ENCODE data around the gene CIB1.

Gene CIB1

DNA sequence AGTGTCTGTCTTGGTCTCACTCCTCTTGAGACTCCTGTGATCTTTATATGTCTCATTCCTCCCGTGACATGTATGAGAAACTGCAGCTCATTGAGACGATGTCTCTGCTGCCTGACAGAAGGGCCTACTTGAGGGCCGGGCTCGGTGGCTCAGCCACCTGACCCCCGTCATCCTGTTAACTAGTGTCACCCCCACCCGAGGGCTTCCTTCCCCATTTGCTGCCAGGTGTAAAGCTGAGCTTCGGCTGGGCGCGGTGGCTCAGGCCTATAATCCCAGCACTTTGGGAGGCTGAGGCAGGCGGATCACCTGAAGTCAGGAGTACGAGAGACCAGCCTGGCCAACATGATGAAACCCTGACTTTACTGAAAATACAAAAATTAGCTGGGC is 19.9 kb downstream of the CIB1 start:
- no peak for DNase-seq

DNA sequence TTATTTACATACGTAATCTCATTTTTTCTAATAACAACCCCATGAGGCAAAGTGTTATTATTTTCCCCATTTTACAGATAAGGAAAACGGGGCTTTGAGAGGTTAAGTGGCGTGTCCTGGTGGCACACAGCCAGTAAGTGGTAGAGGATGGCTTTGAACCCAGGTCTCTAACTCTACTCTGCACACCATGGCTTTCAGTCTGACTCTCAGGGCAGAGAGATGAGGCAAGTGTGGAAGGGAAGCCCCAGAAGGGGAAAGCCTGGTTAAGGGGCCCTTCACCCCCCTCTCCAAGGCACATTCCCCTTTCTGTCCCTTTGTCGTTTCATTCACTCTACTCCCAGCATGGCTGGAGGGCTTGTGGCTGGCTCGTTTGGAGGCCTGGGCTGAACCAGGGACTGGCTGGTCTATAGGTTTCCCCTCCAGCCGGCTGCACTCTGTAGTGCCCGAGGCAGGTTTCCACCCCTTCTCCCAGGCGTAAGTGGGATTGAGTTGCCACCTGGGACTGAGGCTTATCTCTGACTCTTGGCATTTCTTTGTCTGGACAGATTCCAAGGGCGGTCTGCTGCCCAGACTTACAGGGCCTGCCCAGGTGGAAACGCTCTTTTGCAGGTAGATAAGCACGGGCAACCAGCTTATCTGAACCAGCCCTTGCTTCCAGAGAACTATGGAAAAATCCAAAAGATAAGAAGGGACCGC is 20.5 kb downstream of the CIB1 start:
- no peak for DNase-seq

DNA sequence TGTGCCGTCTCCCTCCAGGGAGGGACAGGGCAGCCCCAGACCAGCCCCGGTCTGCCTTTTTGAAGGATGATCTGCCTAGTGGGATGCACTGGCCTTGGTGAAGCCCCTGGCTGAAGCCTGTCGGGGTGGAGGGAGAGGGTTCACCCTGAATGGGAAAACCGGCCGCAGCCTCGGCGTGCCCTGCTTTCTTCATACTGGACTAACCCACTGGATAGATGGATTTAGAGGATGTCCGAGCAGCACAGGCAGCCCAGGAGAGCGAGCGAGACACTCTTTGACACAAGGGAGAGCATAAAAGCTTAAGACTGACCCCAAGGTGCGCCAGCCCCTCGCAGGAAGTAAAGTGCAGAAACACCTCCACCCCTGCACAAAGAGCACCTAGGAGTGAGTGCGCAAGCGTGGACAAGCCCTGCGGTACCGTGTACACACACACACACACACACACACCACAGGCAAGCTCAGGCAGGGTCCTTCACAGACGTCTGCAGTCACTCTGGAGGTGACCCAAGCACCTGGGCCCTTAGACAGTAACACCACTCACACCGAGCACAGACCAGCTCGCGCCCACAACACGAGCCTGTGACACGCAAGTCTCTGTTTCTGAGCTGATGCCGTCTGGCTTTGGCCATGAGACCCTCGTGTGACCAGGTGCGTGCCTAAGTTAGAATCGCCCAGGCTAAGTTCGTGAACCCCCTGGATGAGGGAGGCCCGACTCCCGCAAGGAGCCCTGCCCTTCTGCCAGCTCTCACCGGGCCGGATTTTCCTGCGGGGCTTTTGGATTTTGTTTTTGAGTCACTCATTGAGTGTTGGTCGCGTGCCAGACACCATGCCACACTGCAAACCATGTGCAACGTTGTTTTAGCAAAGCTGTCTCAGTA is 21.3 kb downstream of the CIB1 start:
- DNase-seq, result no peak

DNA sequence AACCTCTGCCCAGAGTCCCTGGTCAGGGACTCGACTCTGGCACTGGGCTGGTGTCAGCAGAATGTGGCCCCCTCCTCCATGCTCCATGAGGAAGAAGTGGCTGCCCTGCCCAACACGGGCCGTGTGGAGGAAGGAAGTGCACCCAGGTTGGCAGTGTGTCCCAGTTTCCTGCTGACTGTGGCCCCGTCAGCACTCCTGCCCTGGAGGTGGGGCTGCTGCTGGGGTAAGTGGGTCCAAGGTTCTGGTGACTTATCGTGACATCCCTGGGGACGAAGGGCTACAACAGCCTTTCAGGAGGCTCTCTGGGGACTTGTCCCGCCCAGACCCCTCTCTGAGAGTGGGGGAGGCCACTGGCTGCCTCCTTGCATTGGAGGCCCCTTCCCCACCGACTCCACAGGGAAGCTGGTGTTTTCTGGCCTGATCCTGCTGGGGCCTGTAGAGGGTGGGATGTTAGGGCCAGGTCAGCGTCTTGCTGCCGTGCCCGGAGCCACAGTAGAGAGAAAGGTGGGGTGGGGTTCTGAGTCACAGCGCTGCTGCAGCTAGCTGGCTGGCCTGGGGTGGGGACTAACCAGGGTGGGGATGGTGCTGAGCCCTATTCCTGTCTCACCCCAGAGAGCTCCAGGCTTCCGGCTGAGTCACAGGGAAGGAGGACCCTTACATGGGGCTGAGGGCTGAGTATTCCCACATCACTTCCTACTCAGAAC is 22.1 kb downstream of the CIB1 start:
- DNase-seq, result no peak

DNA sequence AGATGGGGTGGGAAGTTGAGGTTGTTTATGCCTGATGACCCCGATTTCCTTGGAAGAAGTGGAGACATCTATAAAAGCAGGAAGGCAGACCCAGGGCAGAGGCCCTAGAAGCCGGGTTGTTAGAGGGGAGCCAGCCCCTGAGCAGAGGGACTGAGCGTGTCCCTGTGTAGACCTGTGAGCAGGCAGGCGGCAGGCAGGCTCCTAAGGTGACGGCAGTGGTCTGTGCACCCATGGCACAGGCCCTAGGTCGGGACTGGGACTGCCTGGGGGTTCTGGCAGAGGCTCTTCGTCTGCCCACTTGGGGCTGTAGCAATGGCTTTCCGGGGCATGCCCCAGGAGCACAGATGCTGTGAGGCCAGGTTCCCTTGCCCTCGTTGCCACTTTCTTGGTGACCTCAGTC is 22.7 kb downstream of the CIB1 start:
- no peak for DNase-seq

DNA sequence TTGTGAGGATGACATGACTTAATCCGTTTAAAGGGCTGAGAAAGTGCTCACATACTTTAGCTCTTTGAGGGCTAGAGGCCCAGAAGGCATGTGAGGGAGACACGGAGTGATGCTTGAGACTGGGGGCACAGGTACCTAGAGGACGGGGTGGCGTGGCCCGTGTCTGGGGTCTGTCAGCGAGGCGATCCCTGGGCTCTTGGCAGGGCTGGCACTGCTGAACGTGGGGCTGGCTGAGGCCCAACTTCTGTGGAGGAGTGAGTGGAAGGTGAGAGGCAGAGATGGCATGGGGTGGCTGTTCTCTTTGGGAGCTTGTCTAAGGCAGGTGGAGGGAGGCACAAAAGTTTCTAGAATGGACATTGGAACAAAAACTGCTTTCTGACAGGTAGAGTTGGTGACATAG is 23.1 kb downstream of the CIB1 start:
- no peak for DNase-seq

DNA sequence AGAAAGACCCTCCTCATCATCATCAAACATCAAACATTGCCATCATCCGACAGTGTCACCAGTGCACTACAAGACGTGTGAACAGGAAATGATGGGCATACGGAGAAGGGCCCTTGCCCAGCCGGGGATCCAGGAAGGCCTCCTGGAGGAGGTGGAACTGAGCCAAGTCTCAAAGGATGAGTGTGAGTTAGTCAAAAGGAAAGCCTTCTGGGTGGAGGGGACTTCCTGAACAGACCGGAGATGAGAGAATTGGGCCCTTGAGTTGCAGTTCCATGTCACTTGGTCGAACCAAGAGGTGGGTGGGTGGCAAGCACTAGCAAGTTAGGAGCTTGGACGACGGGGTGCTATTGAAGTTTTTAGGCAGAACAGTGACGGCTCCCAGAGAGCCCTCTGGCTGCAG is 24.1 kb downstream of the CIB1 start:
- no peak for DNase-seq

DNA sequence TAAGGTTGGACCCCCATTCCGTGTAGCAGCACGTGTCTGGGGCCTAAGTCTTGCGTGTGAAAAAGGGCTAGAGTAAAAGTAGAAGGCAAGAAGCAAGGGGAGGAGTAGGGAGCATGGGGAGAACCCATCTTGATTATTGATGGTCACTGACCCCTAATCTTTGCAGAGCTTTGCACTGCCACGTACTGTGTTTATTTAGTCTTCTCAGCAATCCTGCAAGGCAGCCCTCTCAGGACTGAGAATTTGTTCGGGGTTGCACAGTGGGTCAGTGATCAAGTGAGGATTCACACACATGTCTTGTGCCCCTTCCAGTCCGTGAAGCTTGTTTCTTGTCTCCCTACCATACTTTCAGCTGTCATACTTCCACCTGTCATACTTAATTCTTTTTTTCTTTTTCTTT is 25.4 kb downstream of the CIB1 start:
- no peak for DNase-seq

DNA sequence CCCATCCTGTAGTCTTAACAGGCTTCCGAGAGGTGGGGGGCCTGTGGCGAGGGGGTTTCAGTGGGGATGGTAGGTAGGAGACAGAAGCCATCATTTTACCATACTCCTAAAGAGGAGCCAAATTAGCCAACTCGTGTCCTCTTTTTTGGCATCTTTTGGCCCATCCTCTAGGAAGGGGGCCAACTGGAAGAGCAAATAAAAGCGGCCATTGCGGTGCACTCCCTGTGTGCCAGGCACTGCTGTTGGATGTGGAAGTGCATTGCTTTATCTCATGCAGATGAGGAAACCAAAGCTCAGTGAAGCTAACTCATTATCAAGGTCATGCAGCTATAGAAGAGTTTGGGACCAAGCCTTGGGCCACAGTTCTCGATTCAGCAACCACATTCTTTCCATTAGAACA is 26.5 kb downstream of the CIB1 start:
- DNase-seq, result no peak

DNA sequence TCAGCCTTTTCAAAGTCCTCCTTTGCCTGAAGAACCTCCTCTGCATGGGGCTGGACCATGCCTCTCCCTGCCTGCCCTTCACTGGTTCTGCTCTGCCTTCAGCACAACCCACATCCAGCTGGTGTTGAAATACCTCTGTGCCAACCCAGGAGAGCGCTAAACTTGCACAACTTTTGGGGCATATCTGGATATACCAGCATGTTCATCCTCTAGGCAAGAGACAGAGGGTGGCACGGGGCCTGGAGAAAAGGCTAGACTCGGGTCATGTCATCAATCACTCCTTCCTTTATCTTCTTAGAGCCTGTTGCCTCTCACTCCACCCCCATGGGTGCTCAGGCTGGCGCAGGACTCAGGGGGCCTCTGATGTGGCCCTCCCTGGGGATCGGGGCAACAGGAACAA is 27.9 kb downstream of the CIB1 start:
- DNase-seq, result no peak

DNA sequence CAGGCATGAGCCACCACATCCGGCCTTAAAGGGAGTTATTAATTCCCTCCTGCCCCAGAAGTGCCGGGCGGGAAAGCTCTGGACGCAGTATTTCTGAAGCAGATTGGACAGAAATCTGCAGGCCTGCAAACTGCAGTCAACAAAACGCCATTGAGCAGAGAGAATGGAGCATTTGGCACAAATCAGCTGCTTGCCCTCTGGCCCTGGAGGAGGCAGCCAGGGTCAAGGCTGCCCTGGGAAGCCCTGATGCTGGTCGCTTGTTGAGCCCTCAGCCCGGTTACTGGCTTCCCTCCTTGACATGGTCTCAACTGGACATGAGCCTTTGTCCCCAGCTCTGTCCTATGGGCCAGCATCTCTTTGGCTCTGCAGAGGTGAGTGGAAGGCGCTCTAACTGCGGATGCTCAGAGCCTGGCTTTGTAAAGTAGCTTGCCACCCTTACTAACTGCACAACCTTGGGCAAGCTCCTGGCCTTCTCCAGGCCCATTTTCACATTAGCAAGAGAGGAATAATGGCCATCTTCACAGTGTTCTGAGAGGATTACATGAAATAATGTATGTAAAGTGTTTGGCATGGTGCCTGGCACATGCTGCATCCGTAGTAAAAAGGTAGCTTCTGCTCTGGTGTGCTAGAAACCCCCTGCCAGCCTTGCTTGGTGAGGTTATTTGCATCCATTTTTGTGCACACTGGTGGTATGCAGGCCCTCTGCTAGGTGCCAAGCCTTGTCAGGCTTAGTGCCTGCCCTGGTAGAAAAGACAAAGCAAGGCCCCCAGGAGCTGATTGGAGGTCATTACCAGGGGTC is 28.5 kb downstream of the CIB1 start:
- DNase-seq, result no peak

DNA sequence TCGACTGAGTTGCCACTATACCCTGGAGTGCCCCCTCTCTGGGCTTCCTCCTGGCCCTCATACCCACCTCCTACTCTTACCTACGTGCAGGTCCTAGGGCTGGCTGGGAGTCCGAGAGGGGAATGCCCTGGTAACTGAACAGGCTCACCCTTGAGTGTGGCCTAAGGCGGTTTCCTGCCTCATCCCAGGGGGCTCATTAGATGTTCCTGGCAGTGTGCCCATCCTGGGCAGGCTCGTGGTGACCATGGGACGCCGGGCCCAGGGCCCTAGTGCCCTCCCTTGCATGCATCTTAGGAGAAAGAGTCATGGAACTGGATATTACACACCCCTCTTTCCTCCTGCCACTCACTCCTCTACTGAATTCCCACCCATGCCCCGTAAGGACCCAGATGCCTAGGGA is 29.8 kb downstream of the CIB1 start:
- DNase-seq, result no peak

DNA sequence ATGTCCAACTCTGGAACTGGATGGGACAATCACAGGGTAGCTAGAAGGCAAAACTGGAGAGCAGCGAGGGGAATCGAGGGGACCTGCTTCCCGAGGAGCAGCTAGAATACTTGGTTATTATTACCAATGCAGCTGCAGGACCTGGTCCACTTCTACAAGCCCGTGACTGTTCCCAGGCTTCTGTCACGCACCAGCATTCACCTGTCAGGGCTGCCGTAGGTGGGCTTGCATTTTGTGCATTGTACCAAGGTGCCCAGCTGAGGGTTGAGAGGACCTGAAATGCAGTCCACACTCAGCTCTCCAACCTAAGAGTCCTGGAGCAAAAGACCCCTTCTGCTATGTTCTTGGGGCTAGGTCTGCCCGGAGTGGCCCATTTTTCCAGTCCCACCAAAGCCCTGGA is 30.3 kb downstream of the CIB1 start:
- no peak for DNase-seq

DNA sequence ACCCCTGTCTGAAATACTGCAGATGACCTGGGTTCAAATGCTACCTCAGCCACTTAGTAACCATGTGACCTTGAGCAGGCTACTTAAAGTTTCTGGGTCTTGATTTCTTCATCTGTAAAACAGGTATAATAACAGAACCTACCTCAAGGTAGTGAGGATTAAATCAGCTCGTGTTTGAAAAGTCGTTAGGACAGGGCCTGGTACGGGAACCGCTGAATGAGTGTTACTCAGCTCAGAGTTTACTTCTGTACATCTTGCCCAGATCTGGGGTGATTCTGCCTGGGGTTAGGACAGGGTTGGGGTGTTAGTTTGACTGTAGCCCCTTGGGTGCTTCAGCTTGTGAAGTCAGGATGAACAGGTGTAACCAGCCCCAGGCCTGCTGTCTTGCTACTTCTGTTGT is 30.8 kb downstream of the CIB1 start:
- no peak for DNase-seq

DNA sequence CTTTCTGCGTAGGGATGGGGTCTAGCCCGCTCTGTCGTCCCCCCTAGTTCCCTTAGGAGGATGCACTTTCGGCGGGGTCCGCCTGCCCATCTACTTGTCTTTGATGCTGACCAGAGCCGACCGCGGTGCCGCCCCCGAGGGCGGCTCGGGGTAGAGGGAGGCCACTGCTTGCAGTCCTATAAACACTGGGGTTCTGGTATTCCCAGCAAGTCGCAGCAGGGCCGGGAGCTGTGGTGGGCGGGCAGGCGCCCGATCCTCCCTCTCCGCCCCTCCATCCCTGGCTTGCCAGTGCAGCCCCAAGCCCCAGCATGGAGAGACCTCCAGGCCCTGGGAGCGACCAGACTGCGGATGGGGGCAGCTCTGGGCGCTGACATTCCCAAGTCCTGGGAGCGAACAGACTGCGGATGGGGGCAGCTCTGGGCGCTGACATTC is 31.8 kb downstream of the CIB1 start:
- no peak for DNase-seq

DNA sequence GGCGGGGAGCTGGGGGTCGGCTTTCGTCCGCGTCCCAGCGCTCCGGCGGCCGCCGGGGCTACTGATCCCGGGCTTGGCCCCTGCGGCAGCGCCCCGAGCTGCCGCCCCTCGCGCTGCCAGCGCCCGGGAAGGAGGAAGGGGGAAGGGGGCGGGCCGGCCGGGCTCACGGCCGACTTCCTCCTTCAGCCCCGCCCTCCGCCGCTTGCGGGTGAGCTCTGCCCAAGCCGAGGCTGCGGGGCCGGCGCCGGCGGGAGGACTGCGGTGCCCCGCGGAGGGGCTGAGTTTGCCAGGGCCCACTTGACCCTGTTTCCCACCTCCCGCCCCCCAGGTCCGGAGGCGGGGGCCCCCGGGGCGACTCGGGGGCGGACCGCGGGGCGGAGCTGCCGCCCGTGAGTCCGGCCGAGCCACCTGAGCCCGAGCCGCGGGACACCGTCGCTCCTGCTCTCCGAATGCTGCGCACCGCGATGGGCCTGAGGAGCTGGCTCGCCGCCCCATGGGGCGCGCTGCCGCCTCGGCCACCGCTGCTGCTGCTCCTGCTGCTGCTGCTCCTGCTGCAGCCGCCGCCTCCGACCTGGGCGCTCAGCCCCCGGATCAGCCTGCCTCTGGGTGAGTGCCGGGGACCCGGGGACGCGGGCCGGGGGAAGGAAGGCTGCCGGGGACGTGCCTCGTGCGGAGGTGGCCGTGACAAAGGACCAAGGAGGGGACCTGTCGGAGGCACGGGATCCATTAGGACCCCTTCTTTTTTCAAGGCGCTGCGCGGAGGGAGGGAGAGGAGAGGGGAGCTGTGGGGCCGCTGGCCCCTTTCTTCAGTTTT is 32.4 kb downstream of the CIB1 start, which contains the start of gene SEMA4B:
Gene SEMA4B (plus strand): TSS at position 201 of the 814 bp plus-strand sequence. CDS start 249 bp downstream, at position 450.
- DNase-seq, result no peak

DNA sequence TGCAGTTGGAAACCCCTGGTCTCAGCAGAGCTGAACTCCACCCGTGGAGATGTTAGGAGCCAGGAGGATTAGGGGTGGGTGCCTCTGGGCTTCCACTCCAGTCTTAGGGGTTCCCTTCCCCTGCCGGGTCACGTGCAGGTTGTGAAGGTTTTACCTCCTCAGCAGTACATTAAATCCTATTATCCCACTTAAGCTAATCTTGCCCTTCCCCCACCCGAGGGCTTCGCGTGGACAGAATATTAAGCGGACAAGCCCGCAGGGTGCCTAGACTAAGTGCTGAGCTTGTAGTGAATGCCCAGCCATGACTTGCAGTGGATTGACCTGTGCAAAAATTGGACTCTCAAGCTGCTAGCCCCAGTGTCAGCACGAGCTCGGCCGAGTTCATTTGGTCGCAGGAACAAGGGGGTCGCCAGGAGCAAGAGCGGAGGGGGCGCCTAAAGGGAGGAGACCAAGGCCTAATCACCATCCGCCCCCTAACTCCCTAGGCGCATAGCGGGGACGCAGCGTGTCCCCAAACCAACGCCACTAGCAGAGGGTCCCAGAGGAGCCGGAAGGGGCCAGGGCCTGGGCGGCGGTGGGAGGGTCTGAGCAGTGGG is 33.1 kb downstream of the CIB1 start:
- DNase-seq, result no peak

DNA sequence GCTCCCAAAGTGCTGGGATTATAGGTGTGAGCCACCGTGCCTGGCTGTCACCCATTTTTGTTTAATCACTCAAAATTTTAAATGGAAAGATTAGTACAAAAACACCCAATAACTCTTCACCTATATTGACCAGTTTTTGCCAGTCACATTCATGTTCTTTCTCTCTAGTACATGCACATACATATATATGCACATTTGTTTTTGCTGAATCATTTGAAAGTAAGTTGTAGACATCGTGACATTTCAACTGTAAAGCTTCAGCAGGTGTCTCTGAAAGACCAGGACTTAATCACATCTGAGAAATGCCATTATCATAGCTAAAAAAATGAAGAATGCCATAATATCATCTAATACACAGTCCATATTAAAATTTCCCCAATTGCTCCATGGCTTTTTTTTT is 39.1 kb downstream of the CIB1 start:
- DNase-seq, result no peak

DNA sequence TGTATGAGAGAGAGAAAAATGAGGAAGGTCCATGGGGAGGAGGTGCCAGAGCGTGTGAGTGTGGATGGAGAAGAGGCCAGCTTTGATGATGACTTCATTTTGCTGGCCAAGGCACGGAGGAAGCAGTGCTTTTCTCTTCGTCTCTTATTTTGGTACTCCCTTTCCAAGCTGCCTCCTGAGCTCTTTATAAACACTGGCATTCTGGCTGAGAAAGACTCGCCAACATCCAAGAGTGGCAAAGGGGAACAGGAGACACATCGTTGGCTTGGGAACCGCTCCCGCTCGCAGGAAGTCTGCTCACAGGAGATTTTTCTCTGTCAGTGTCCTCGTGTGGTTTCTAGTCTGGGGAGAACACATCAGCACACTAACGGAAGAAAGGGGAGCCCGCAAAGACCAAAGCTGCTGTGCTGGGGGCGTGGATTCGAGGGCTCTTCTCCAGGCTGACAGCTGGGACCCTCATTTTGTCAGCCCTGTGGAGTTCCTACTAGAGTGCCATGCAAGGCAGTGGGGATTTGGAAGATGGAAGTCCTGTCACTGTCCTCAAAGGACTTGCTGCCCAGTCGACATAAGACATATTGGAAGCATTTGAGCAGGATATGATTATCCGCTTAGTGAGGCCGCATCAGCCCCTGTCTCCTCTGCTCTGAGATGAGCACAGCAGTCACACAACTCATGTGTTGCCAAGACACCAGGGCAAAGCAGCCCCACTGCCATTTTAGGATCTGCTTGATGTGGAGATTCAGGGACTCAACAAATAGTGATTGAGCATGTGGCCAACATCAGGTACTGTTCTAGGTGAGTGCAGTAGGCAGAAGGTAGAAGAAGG is 40.6 kb downstream of the CIB1 start:
- DNase-seq, result no peak

DNA sequence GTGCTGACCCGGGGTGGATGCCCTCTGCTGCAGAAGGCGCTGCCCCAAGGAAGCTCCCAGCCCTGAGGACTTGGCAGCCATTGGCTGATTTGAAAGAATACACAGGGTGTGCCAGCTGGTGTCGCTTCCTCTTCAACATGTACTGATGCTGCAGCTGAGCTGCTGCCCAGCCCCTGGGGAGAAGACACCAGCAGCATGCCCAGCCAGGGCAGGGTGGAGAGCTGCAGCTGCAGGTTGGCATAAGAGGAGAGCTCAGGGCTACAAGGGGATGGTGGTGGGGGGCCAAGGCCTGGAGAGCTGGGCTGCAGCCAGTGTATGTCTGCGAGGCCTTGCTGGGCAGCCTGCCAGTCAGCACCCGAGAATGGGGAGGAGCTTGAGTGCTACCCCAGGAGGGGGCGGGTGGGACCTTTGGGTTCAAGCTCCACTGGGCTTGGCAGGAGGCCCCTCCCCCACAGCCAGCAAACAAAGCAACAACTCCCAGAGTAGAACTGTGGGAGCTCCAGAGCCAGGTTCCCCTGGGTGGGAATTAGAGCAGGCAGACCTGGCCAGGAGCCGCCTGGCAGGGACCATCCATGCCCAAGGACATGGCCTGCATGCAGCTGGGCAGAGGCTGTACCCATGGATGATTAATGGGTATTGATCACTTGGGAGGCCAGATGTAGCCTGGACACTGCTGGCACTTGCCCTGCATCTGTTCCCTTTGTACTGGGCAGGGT is 41.8 kb downstream of the CIB1 start:
- peak; percentile 29 for DNase-seq
